AG10803 (cell line): ENCODE measurements around the gene ARHGEF19.
"Not testable (repeated sequence)": the region's sequence is repeated elsewhere in the genome, so short reads cannot be mapped to it uniquely, and the experiment has no call there.

ENCODE experiments used
- DNase-seq: peaks from one replicate; pipeline ENCODE4 v3.0.0; 2010; ENCODE audit warnings: low read depth
- H3K4me3 ChIP-seq: 2 replicates; pipeline ENCODE4 v1.5.1; 2011; ENCODE audit warnings: mild to moderate bottlenecking, low read length, control low read depth
- CTCF ChIP-seq: conservative IDR thresholded peaks from 2 replicates; pipeline ENCODE4 v1.5.1; 2011; ENCODE audit warnings: mild to moderate bottlenecking, low read length, control low read depth, inconsistent platforms

Gene ARHGEF19

GRCh38 chr1:16172964-16173446, 39.4 kb downstream of the ARHGEF19 start:
- no peak for DNase-seq
- no peak for TF ChIP-seq CTCF
- no peak overlapping the region for H3K4me3 ChIP-seq

GRCh38 chr1:16172218-16172830, 40.1 kb downstream of the ARHGEF19 start:
- no peak overlapping the region for H3K4me3 ChIP-seq
- no peak for DNase-seq
- TF ChIP-seq CTCF: no peak

- no peak for DNase-seq
- no peak overlapping the region for H3K4me3 ChIP-seq
- TF ChIP-seq CTCF: no peak
Observed at GRCh38 chr1:16171314-16172151, 40.9 kb downstream of the ARHGEF19 start.

GRCh38 chr1:16170283-16170673, 42.2 kb downstream of the ARHGEF19 start:
- no peak for DNase-seq
- no peak for TF ChIP-seq CTCF
- no peak overlapping the region for H3K4me3 ChIP-seq

- DNase-seq: no peak
- TF ChIP-seq CTCF: no peak
- no peak overlapping the region for H3K4me3 ChIP-seq
Observed at GRCh38 chr1:16168622-16169360, 43.7 kb downstream of the ARHGEF19 start.

GRCh38 chr1:16168144-16168495, 44.3 kb downstream of the ARHGEF19 start:
- not testable (repeated sequence) for DNase-seq
- peak overlapping the region; percentile 50; the same call in 1 of the 2 replicates for H3K4me3 ChIP-seq

GRCh38 chr1:16167331-16168143, 44.9 kb downstream of the ARHGEF19 start:
- TF ChIP-seq CTCF: no peak
- peak overlapping the region; percentile 50 for H3K4me3 ChIP-seq
- no peak for DNase-seq
